Upper lobe of right lung (tissue), 1 donor: ENCODE data around the gene DENND5A. TPM values are rescaled to one million over a fixed set of nuclear protein-coding genes. Genes with fewer than 3 reads are reported as not detected.

Source experiments
- ATAC-seq: fragments of 200-7000 bp; cut with Tn5 transposase; one replicate; pipeline ENCODE4 v1.9.1; 2020; ENCODE audit warnings: mild to moderate bottlenecking, moderate library complexity
- DNase-seq: peaks from one replicate; pipeline ENCODE4 v3.0.0-alpha.2; 2020
- H3K27ac ChIP-seq: fragments of 200-600 bp; one replicate; pipeline ENCODE4 v1.8.0; 2022
- H3K27me3 ChIP-seq: fragments of 200-600 bp; one replicate; pipeline ENCODE4 v1.8.0; 2022; ENCODE audit warnings: mild to moderate bottlenecking
- H3K36me3 ChIP-seq: fragments of 200-600 bp; one replicate; pipeline ENCODE4 v1.8.0; 2022
- H3K4me1 ChIP-seq: fragments of 200-600 bp; one replicate; pipeline ENCODE4 v1.8.0; 2022
- H3K4me3 ChIP-seq: fragments of 200-600 bp; one replicate; pipeline ENCODE4 v1.8.0; 2022; ENCODE audit warnings: mild to moderate bottlenecking
- H3K9me3 ChIP-seq: fragments of 200-600 bp; one replicate; pipeline ENCODE4 v1.8.0; 2022
- CTCF ChIP-seq: fragments of 200-600 bp; IDR thresholded peaks from one replicate; pipeline ENCODE4 v1.8.0; 2022; ENCODE audit warnings: antibody characterized with exemption
- intact Hi-C: fragments of 100-400 bp; cut with DNase I; formaldehyde crosslinking; loops from one replicate; pipeline ENCODE4 v1.11.0; 2022
- total RNA-seq: library from RNA; stranded (reverse); fragmentation: NEBNext Ultra II Directional; extraction: Animal tissue kit (Norgen Biotek cat#: 25700); gene quantifications from one replicate; pipeline ENCODE4 v1.2.1, GENCODE V29; 2021
- donor health status: DM: no; HTN: yes; CAD: no; lungs with severe emphysema.

Gene DENND5A
- total RNA-seq, 1 donor from 2014 or later: 90.8 TPM

GRCh38 chr11:9160166-9160565 lies 105.0 kb downstream of the DENND5A start:
- no peaks in the 10 kb centered on the region for H3K4me1 ChIP-seq
- no peak overlapping the region for H3K4me3 ChIP-seq
- ATAC-seq (peak; percentile 60), DNase-seq (no peak)
- no peak for TF ChIP-seq CTCF
- H3K36me3 ChIP-seq: peaks cover 29% of the 10 kb centered on the region
- H3K9me3 ChIP-seq: no peaks in the 10 kb centered on the region
- H3K27me3 ChIP-seq: no peaks in the 10 kb centered on the region
- H3K27ac ChIP-seq: peak overlapping the region; percentile 7
- intact Hi-C loops: no loop called here

GRCh38 chr11:9158898-9159391 lies 106.2 kb downstream of the DENND5A start:
- H3K4me1 ChIP-seq: no peaks in the 10 kb centered on the region
- peaks cover 21% of the 10 kb centered on the region for H3K36me3 ChIP-seq
- no peak overlapping the region for H3K4me3 ChIP-seq
- H3K27me3 ChIP-seq: no peaks in the 10 kb centered on the region
- no peak overlapping the region for H3K27ac ChIP-seq
- no peak for DNase-seq
- ATAC-seq: peak; percentile 70
- TF ChIP-seq CTCF: no peak
- no peaks in the 10 kb centered on the region for H3K9me3 ChIP-seq
- intact Hi-C loops: no loop called here

- no peak for DNase-seq
- no peak for TF ChIP-seq CTCF
- Histone ChIP-seq H3K9me3 (no peaks in the 10 kb centered on the region), H3K27ac (no peak overlapping the region), H3K27me3 (no peaks in the 10 kb centered on the region), H3K4me1 (no peaks in the 10 kb centered on the region), H3K4me3 (no peak overlapping the region), H3K36me3 (peaks cover 39% of the 10 kb centered on the region)
- no peak for ATAC-seq
- intact Hi-C loops: no loop called here
Measured at GRCh38 chr11:9155930-9156329, 109.2 kb downstream of the DENND5A start.

GRCh38 chr11:9153651-9154050 lies 111.5 kb downstream of the DENND5A start:
- DNase-seq: no peak
- Histone ChIP-seq H3K9me3 (no peaks in the 10 kb centered on the region), H3K4me1 (no peaks in the 10 kb centered on the region), H3K27ac (no peak overlapping the region), H3K4me3 (no peak overlapping the region), H3K27me3 (no peaks in the 10 kb centered on the region), H3K36me3 (peaks cover 56% of the 10 kb centered on the region)
- intact Hi-C loops: no loop called here
- ATAC-seq: no peak
- no peak for TF ChIP-seq CTCF

GRCh38 chr11:9151631-9152030 lies 113.5 kb downstream of the DENND5A start:
- H3K4me1 ChIP-seq: no peaks in the 10 kb centered on the region
- TF ChIP-seq CTCF: no peak
- ATAC-seq (no peak), DNase-seq (no peak)
- intact Hi-C loops: no loop called here
- no peak overlapping the region for H3K4me3 ChIP-seq
- no peak overlapping the region for H3K27ac ChIP-seq
- no peaks in the 10 kb centered on the region for H3K9me3 ChIP-seq
- H3K27me3 ChIP-seq: no peaks in the 10 kb centered on the region
- H3K36me3 ChIP-seq: peaks cover 76% of the 10 kb centered on the region

GRCh38 chr11:9150926-9151325 lies 114.2 kb downstream of the DENND5A start:
- no peak overlapping the region for H3K27ac ChIP-seq
- H3K27me3 ChIP-seq: no peaks in the 10 kb centered on the region
- H3K36me3 ChIP-seq: peaks cover 80% of the 10 kb centered on the region
- no peaks in the 10 kb centered on the region for H3K9me3 ChIP-seq
- ATAC-seq: no peak
- DNase-seq: no peak
- no peaks in the 10 kb centered on the region for H3K4me1 ChIP-seq
- no peak overlapping the region for H3K4me3 ChIP-seq
- TF ChIP-seq CTCF: no peak
- intact Hi-C loops: no loop called here
